ENCODE measurements around the gene CNFN.

DNA sequence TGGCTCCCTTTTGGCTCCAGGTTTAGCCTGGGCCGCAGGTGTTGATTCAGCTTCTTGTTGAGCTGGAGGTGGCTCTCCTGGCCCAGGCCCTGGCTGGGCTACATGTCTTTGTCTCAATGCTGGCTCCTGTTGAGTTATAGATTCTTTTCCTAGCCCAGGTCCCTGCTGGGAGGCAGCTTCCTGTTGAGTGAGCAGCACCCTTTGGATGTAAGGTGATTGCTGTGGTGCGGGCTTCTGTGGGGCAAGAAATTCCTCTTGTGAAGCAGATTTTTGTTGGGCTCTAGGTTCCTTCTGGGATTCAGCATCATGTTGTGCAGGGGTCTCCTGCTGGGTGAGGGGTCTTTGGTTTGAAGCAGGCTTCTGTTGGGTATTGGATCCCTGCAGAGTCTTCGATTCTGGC, 36.5 kb upstream of the CNFN start:
- no peak for TF ChIP-seq GATA2 (IDR thresholded peaks at IDR 0.05; ENCODE audit: low read depth, low read length)
- TF ChIP-seq GATA3 (IDR thresholded peaks at IDR 0.05; ENCODE audit: low read depth, low read length) = no peak

Data from SH-SY5Y (cell line).